RWPE2 (cell line): ENCODE measurements around the gene PTPN14.

Experiments used
- ATAC-seq: fragments of 200-7000 bp; cut with Tn5 transposase; 3 replicates; pipeline ENCODE4 v1.9.1; 2021; ENCODE audit warnings: low read depth
- DNase-seq: peaks from one replicate; pipeline ENCODE4 v3.0.0-alpha.2; 2020; ENCODE audit warnings: low spot score
- H3K27ac ChIP-seq: fragments of 450-650 bp; 2 replicates; pipeline ENCODE4 v1.5.1; 2017; ENCODE audit warnings: mild to moderate bottlenecking; ENCODE audit not compliant: poor library complexity, severe bottlenecking
- H3K27me3 ChIP-seq: fragments of 250-450 bp; sonication (Bioruptor Pico); 2 replicates; pipeline ENCODE4 v1.5.1; 2021; ENCODE audit warnings: mild to moderate bottlenecking, moderate library complexity; ENCODE audit not compliant: insufficient read depth, poor library complexity, severe bottlenecking
- H3K36me3 ChIP-seq: fragments of 250-450 bp; sonication (Bioruptor Pico); 2 replicates; pipeline ENCODE4 v1.5.1; 2020; ENCODE audit warnings: low read depth, mild to moderate bottlenecking, moderate library complexity
- H3K4me1 ChIP-seq: fragments of 250-450 bp; sonication (Bioruptor Pico); 2 replicates; pipeline ENCODE4 v1.5.1; 2021; ENCODE audit warnings: mild to moderate bottlenecking, moderate library complexity; ENCODE audit not compliant: insufficient read depth, poor library complexity, severe bottlenecking
- H3K4me3 ChIP-seq: fragments of 250-450 bp; sonication (Bioruptor Pico); 2 replicates; pipeline ENCODE4 v1.5.1; 2021; ENCODE audit warnings: mild to moderate bottlenecking, moderate library complexity; ENCODE audit not compliant: severe bottlenecking
- H3K9me3 ChIP-seq: fragments of 250-450 bp; sonication (Bioruptor Pico); 2 replicates; pipeline ENCODE4 v1.5.1; 2021; ENCODE audit warnings: mild to moderate bottlenecking, moderate library complexity; ENCODE audit not compliant: severe bottlenecking
- CTCF ChIP-seq: fragments of 450-650 bp; IDR thresholded peaks from one replicate; pipeline ENCODE4 v1.5.1; 2017; ENCODE audit warnings: mild to moderate bottlenecking, moderate library complexity; ENCODE audit not compliant: poor library complexity, severe bottlenecking

The PTPN14 gene

GRCh38 chr1:214538496-214538895, 12.9 kb downstream of the PTPN14 start:
- ATAC-seq (no peak), DNase-seq (no peak)
- Histone ChIP-seq H3K27me3 (no peaks in the 10 kb centered on the region), H3K9me3 (no peaks in the 10 kb centered on the region), H3K4me1 (peaks cover 7% of the 10 kb centered on the region), H3K36me3 (no peaks in the 10 kb centered on the region), H3K4me3 (no peak overlapping the region), H3K27ac (no peak overlapping the region)
- no peak for TF ChIP-seq CTCF

GRCh38 chr1:214537872-214538473, 13.4 kb downstream of the PTPN14 start:
- no peak for ATAC-seq

GRCh38 chr1:214537219-214537618, 14.2 kb downstream of the PTPN14 start:
- TF ChIP-seq CTCF, result no peak
- H3K27ac ChIP-seq, result no peak overlapping the region
- H3K27me3 ChIP-seq, result no peaks in the 10 kb centered on the region
- ATAC-seq, result no peak
- H3K4me1 ChIP-seq, result peaks cover 7% of the 10 kb centered on the region
- no peak for DNase-seq
- no peaks in the 10 kb centered on the region for H3K9me3 ChIP-seq
- H3K4me3 ChIP-seq, result no peak overlapping the region
- H3K36me3 ChIP-seq, result no peaks in the 10 kb centered on the region

More at GRCh38 chr1:214537872-214538473, 13.4 kb downstream of the PTPN14 start:
- Histone ChIP-seq H3K4me3 (no peak overlapping the region), H3K4me1 (peaks cover 7% of the 10 kb centered on the region), H3K27ac (no peak overlapping the region), H3K27me3 (no peaks in the 10 kb centered on the region), H3K9me3 (no peaks in the 10 kb centered on the region), H3K36me3 (no peaks in the 10 kb centered on the region)
- no peak for TF ChIP-seq CTCF
- no peak for DNase-seq

GRCh38 chr1:214532070-214532469, 19.3 kb downstream of the PTPN14 start:
- no peak for TF ChIP-seq CTCF
- H3K27ac ChIP-seq, result no peak overlapping the region

GRCh38 chr1:214525535-214526019, 25.8 kb downstream of the PTPN14 start:
- H3K27me3 ChIP-seq, result no peaks in the 10 kb centered on the region
- ATAC-seq (peak; percentile 58), DNase-seq (no peak)
- peaks cover 27% of the 10 kb centered on the region for H3K4me1 ChIP-seq
- H3K27ac ChIP-seq, result peak overlapping the region; percentile 47
- no peak overlapping the region for H3K4me3 ChIP-seq
- TF ChIP-seq CTCF, result no peak
- no peaks in the 10 kb centered on the region for H3K9me3 ChIP-seq
- no peaks in the 10 kb centered on the region for H3K36me3 ChIP-seq

More at GRCh38 chr1:214532070-214532469, 19.3 kb downstream of the PTPN14 start:
- Histone ChIP-seq H3K9me3 (no peaks in the 10 kb centered on the region), H3K27me3 (no peaks in the 10 kb centered on the region), H3K4me3 (no peak overlapping the region), H3K36me3 (no peaks in the 10 kb centered on the region), H3K4me1 (peaks cover 7% of the 10 kb centered on the region)
- ATAC-seq (no peak), DNase-seq (no peak)
